Spleen (tissue), 11 donors: ENCODE results near the gene LARP4B. TPM values are rescaled to one million over a fixed set of nuclear protein-coding genes. Genes with fewer than 3 reads are reported as not detected.

Experiments
- DNase-seq: peaks from one replicate; pipeline ENCODE4 v3.0.0-alpha.2; 2020
- H3K27ac ChIP-seq, 8 donors: fragments of 200-600 bp; sonication (generic) in 7 of 8; 1 replicate in 4 of 8; 2 replicates in 4 of 8; pipeline versions ENCODE4 v1.5.0 to v1.8.0; 2016 to 2021; ENCODE audit warnings: inconsistent platforms in 4 of 8, mild to moderate bottlenecking in 4 of 8, moderate library complexity in 1 of 8
- H3K27me3 ChIP-seq, 7 donors: fragments of 200-600 bp; sonication (generic) in 6 of 7; replicated peaks in 1 of 7; 1 replicate in 4 of 7; 2 replicates in 3 of 7; pipeline versions ENCODE4 v1.5.0 to v1.8.0; 2016 to 2021; ENCODE audit warnings: inconsistent platforms in 3 of 7, mild to moderate bottlenecking in 1 of 7
- H3K36me3 ChIP-seq, 6 donors: fragments of 200-600 bp; sonication (generic) in 5 of 6; 1 replicate in 4 of 6; 2 replicates in 2 of 6; pipeline versions ENCODE4 v1.5.0 to v1.8.0; 2016 to 2021; ENCODE audit warnings: inconsistent platforms in 2 of 6
- H3K4me1 ChIP-seq, 6 donors: fragments of 200-600 bp; sonication (generic) in 5 of 6; 1 replicate in 3 of 6; 2 replicates in 3 of 6; pipeline versions ENCODE4 v1.5.0 to v1.8.0; 2016 to 2021; ENCODE audit warnings: inconsistent platforms in 3 of 6
- H3K4me3 ChIP-seq, 8 donors: fragments of 200-600 bp; sonication (generic) in 7 of 8; 1 replicate in 4 of 8; 2 replicates in 4 of 8; pipeline versions ENCODE4 v1.5.0 to v1.8.0; 2016 to 2021; ENCODE audit warnings: inconsistent platforms in 4 of 8, mild to moderate bottlenecking in 4 of 8, moderate library complexity in 2 of 8
- H3K9me3 ChIP-seq, 8 donors: fragments of 200-600 bp; sonication (generic) in 7 of 8; 1 replicate in 4 of 8; 2 replicates in 4 of 8; pipeline versions ENCODE4 v1.5.0 to v1.8.0; 2016 to 2021; ENCODE audit warnings: inconsistent platforms in 4 of 8
- POLR2A ChIP-seq, 3 donors: fragments of 450-650 bp; IDR thresholded peaks; one replicate each; pipeline ENCODE4 v1.5.1; 2017; ENCODE audit warnings: antibody characterized with exemption in 3 of 3, mild to moderate bottlenecking in 1 of 3
- POLR2AphosphoS5 ChIP-seq, 3 donors: sonication (generic); formaldehyde crosslinking; IDR thresholded peaks; one replicate each; pipeline ENCODE4 v1.5.1; 2017; ENCODE audit warnings: antibody characterized with exemption in 3 of 3
- WGBS, 5 donors: extraction: QIAGEN DNeasy Blood & Tissue Kit in 3 of 5; methylation state at CpG; one replicate each; pipeline versions ENCODE4 v1.1.5 to v1.1.7; 2013 to 2018; 5-methylcytosine and 5-hydroxymethylcytosine counted together
- intact Hi-C: fragments of 100-400 bp; cut with DNase I; formaldehyde crosslinking; loops from one replicate; pipeline ENCODE4 v1.15.0; 2023; ENCODE audit warnings: low total_unique reads
- polyA plus RNA-seq, 3 donors: library from polyadenylated mRNA; stranded (reverse); fragments of 200-250 nt; gene quantifications; one replicate each; pipeline ENCODE4 v1.2.1, GENCODE V29; 2013
- total RNA-seq, 7 donors: library from RNA; depleted of rRNA in 3 of 7; stranded (reverse); fragments of >200 nt in 3 of 7; fragmentation: NEBNext Ultra II Directional in 4 of 7; extraction: Animal tissue kit (Norgen Biotek cat#: 25700) in 4 of 7; gene quantifications; one replicate each; pipeline versions ENCODE4 v1.1.0 to v1.2.1, GENCODE V29; 2016 to 2021
- TF ChIP-seq, protein P1 (sequence below), 11 experiments: fragments of 200-600 bp in 7 of 11; fragments of 450-650 bp in 4 of 11; sonication (generic) in 4 of 11; IDR thresholded peaks in 8 of 11; conservative IDR thresholded peaks in 3 of 11; 1 replicate in 7 of 11; 2 replicates in 4 of 11; pipeline versions ENCODE4 v1.4.0 to v1.8.0; 2016 to 2021; ENCODE audit warnings: antibody characterized with exemption in 11 of 11, inconsistent platforms in 4 of 11, mild to moderate bottlenecking in 1 of 11
- donor health status: healthy with polysubstance abuse.
- donor health status: DM: no; HTN: no; CAD: no; lungs with moderate emphysema.
- donor health status: DM: no; HTN: no; CAD: no.
- donor health status: Bipolar disorder and iron deficiency.
- donor health status: healthy.
- donor health status: DM: no; HTN: no; CAD: no.
- donor health status: DM: yes; HTN: yes; CAD: no.

LARP4B gene
- total and polyA plus RNA-seq, 10 donors = 12.7 to 163 (median 88.7) TPM

DNA sequence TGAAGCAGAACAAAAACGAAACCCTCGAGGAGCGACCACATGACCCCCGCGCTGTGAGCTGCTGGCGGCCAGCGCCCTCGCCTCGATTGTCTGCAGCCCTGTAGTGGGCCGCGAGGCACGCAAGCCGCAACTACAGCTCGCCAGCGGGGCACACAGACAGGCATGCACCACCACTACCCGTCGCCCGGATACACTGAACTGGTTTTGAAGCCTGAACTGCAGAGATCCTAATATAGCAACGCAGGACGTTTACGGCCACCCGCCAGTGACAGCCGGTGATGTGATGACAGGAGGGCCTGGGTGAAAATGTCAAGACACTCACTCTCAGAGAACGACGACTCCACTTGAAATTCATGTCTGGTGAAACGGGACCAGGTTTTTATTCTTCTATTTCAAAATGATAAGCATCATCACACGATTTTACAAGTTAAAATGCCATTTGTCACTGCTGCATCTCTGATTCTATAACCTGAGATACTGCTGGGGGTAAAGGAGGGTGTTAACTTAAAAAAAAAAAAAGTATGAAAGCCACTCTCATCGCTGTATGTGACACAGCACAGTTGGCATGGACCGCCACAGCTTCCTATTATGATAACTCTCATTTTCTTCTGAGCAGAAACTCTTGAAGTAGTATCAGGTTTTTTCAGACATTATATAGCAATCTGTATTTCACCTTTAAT, 121.7 kb downstream of the LARP4B start:
- TF ChIP-seq, protein P1, sequence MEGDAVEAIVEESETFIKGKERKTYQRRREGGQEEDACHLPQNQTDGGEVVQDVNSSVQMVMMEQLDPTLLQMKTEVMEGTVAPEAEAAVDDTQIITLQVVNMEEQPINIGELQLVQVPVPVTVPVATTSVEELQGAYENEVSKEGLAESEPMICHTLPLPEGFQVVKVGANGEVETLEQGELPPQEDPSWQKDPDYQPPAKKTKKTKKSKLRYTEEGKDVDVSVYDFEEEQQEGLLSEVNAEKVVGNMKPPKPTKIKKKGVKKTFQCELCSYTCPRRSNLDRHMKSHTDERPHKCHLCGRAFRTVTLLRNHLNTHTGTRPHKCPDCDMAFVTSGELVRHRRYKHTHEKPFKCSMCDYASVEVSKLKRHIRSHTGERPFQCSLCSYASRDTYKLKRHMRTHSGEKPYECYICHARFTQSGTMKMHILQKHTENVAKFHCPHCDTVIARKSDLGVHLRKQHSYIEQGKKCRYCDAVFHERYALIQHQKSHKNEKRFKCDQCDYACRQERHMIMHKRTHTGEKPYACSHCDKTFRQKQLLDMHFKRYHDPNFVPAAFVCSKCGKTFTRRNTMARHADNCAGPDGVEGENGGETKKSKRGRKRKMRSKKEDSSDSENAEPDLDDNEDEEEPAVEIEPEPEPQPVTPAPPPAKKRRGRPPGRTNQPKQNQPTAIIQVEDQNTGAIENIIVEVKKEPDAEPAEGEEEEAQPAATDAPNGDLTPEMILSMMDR (IDR thresholded peaks at IDR 0.05 in 8 of 11, conservative IDR thresholded peaks at IDR 0.05 in 3 of 11) = no peak
- TF ChIP-seq POLR2A (IDR thresholded peaks at IDR 0.05) (no peak), POLR2AphosphoS5 (IDR thresholded peaks at IDR 0.05) (peak in 2 of 3 donors; percentile 29 to 72)
- no peak overlapping the region for H3K27ac ChIP-seq
- no peaks in the 10 kb centered on the region for H3K9me3 ChIP-seq
- peaks cover 3 to 97% (median 76%) of the 10 kb centered on the region in 6 donors for H3K36me3 ChIP-seq
- H3K4me3 ChIP-seq = no peak overlapping the region
- no peaks in the 10 kb centered on the region for H3K27me3 ChIP-seq
- intact Hi-C loops = no loop called here
- DNase-seq = no peak
- 94 to 97% (median 96%) methylated on average over 29 of the region's 29 CpGs for WGBS, 5 donors
- H3K4me1 ChIP-seq = peaks cover 0 to 26% (median 13%) of the 10 kb centered on the region in 6 donors

DNA sequence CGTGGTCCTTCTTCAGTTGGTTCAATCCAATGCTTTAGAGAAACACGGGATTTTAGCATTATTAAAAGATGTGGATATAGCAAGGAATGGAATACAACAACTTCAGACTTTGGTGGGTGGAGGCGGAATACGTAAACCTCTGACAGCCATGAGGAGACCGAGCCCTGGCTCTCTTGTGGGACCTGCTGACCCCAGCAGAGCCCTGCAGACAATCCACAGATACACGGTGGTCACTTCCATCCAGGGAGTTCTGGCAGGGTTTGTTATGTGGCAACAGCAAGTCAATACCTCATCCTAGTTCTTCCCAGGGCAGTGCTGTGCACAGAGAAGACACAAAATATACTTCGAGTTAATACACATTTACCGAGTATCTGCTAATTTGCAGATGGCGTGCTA, 123.5 kb downstream of the LARP4B start:
- Histone ChIP-seq H3K27ac (no peak overlapping the region), H3K27me3 (no peaks in the 10 kb centered on the region), H3K4me3 (no peak overlapping the region), H3K36me3 (peaks cover 3 to 79% (median 58%) of the 10 kb centered on the region in 6 donors), H3K9me3 (no peaks in the 10 kb centered on the region), H3K4me1 (peaks cover 6 to 43% (median 26%) of the 10 kb centered on the region in 6 donors)
- WGBS, 5 donors = 91 to 96% (median 93%) methylated on average over 9 of the region's 9 CpGs
- no peak for TF ChIP-seq POLR2A (IDR thresholded peaks at IDR 0.05)
- TF ChIP-seq, protein P1 (IDR thresholded peaks at IDR 0.05 in 8 of 11, conservative IDR thresholded peaks at IDR 0.05 in 3 of 11) = no peak
- no peak for TF ChIP-seq POLR2AphosphoS5 (IDR thresholded peaks at IDR 0.05)
- no peak for DNase-seq
- intact Hi-C loops = no loop called here

DNA sequence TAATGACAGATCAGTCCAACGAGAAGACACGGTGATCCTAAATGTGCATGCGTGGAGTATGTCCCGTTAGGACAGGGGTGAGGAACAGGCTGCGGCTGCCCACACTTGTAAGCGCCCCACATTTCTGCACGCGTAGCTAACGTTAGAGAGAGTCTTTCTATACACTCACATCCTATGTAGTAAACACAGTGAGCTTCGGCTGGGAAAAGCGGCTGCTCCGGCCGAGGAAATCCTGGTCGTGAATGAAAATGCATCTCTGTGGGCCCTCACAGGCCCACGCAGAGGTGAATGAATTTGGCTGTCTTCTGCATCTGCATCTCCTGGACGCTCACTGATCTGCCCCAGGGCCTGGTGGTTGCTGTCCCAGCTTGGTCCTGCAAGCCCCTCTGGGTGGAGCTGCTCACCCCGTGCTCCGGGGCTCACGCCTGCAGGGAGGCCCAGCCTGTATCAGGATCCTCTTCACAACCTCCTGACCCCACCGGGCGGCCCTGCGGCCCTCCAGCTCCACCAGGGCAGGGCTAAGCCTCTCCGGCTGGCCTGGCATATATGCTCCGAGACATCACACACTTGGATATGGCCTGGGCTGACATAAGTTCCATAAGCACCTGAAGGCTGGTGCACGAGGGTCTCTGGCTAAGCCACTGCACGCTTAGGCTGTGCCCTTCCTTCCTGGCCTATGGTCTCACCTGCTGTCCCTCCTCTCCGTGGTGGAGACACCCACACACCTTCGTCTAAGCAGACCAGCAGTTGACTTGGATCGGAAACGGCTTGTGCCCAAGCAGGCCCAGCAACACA, 124.1 kb downstream of the LARP4B start:
- H3K36me3 ChIP-seq = peaks cover 3 to 73% (median 52%) of the 10 kb centered on the region in 6 donors
- no peaks in the 10 kb centered on the region for H3K27me3 ChIP-seq
- no peak overlapping the region for H3K27ac ChIP-seq
- no peak overlapping the region for H3K4me3 ChIP-seq
- no peak for DNase-seq
- 92 to 97% (median 94%) methylated on average over 23 to 30 of the region's 30 CpGs for WGBS, 5 donors
- H3K9me3 ChIP-seq = no peaks in the 10 kb centered on the region
- intact Hi-C loops = no loop called here
- peak in 1 of 3 donors; percentile 75 for TF ChIP-seq POLR2AphosphoS5 (IDR thresholded peaks at IDR 0.05)
- TF ChIP-seq, protein P1 (IDR thresholded peaks at IDR 0.05 in 8 of 11, conservative IDR thresholded peaks at IDR 0.05 in 3 of 11) = no peak
- H3K4me1 ChIP-seq = peaks cover 6 to 45% (median 27%) of the 10 kb centered on the region in 6 donors
